WTC11 (cell line): Measurements from ENCODE around the gene MYO9A. TPM values are rescaled to one million over a fixed set of nuclear protein-coding genes. Genes with fewer than 3 reads are reported as not detected.
"Not testable (repeated sequence)": the region's sequence is repeated elsewhere in the genome, so short reads cannot be mapped to it uniquely, and the experiment has no call there.

ENCODE experiments used
- ATAC-seq: fragments of 200-7000 bp; cut with Tn5 transposase; 2 replicates; pipeline ENCODE4 v1.10.0; 2021; ENCODE audit warnings: mild to moderate bottlenecking, moderate library complexity
- CTCF ChIA-PET: fragments of 300-600 bp; sonication (Branson Sonifier 250); formaldehyde crosslinking; loops from one replicate; lab custom pipeline; 2021; ENCODE audit warnings: antibody characterized with exemption; lab: Charles Lee
- POLR2A ChIA-PET: fragments of 350-600 bp; sonication (Branson Sonifier 250); formaldehyde crosslinking; loops from one replicate; lab custom pipeline; 2021; ENCODE audit warnings: antibody characterized with exemption; lab: Charles Lee
- DNase-seq: peaks from one replicate; pipeline ENCODE4 v3.0.0; 2021; ENCODE audit warnings: low spot score
- H3K27ac Mint-ChIP-seq: 2 replicates; pipeline ENCODE4 v1.8.0; 2021; ENCODE audit warnings: mixed read lengths
- H3K27me3 Mint-ChIP-seq: 2 replicates; pipeline ENCODE4 v1.8.0; 2021; ENCODE audit warnings: low read depth, mild to moderate bottlenecking, moderate library complexity, mixed read lengths
- H3K36me3 Mint-ChIP-seq: 2 replicates; pipeline ENCODE4 v1.8.0; 2021; ENCODE audit warnings: mixed read lengths
- H3K4me1 Mint-ChIP-seq: 2 replicates; pipeline ENCODE4 v1.8.0; 2022; ENCODE audit warnings: mixed read lengths
- H3K4me3 Mint-ChIP-seq: 2 replicates; pipeline ENCODE4 v1.8.0; 2021; ENCODE audit warnings: mild to moderate bottlenecking, moderate library complexity, mixed read lengths
- H3K9me3 Mint-ChIP-seq: 2 replicates; pipeline ENCODE4 v1.8.0; 2021; ENCODE audit warnings: mixed read lengths
- AR ChIP-seq: fragments of 250-450 bp; sonication (Bioruptor Pico); IDR thresholded peaks from 2 replicates; pipeline ENCODE4 v1.9.0; 2021; ENCODE audit warnings: mild to moderate bottlenecking
- CREB1 ChIP-seq: sonication (generic); formaldehyde crosslinking; IDR thresholded peaks from 2 replicates; pipeline ENCODE4 v1.8.0; 2023; ENCODE audit warnings: mild to moderate bottlenecking, missing genetic modification reagents
- CTCF ChIP-seq: fragments of 200-600 bp; IDR thresholded peaks from 2 replicates; pipeline ENCODE4 v1.8.0; 2022; ENCODE audit warnings: antibody characterized with exemption
- E2F5 ChIP-seq: sonication (generic); formaldehyde crosslinking; IDR thresholded peaks from 2 replicates; pipeline ENCODE4 v1.8.1; 2022; ENCODE audit warnings: mild to moderate bottlenecking, moderate library complexity, missing genetic modification reagents
- ELF4 ChIP-seq: sonication (generic); formaldehyde crosslinking; IDR thresholded peaks from 2 replicates; pipeline ENCODE4 v1.8.1; 2022; ENCODE audit warnings: low read depth, mild to moderate bottlenecking, moderate library complexity, missing genetic modification reagents
- ETV6 ChIP-seq: sonication (generic); formaldehyde crosslinking; IDR thresholded peaks from 2 replicates; pipeline ENCODE4 v1.8.1; 2022; ENCODE audit warnings: mild to moderate bottlenecking, missing genetic modification reagents
- FOXK1 ChIP-seq: sonication (generic); formaldehyde crosslinking; IDR thresholded peaks from 2 replicates; pipeline ENCODE4 v1.8.0; 2022; ENCODE audit warnings: mild to moderate bottlenecking, moderate library complexity, missing genetic modification reagents
- IRF1 ChIP-seq: sonication (generic); formaldehyde crosslinking; IDR thresholded peaks from 2 replicates; pipeline ENCODE4 v1.8.0; 2023; ENCODE audit warnings: missing genetic modification reagents
- MYBL2 ChIP-seq: sonication (generic); formaldehyde crosslinking; IDR thresholded peaks from 2 replicates; pipeline ENCODE4 v1.8.1; 2023; ENCODE audit warnings: mild to moderate bottlenecking, moderate library complexity, missing genetic modification reagents
- NR1H2 ChIP-seq: sonication (generic); formaldehyde crosslinking; IDR thresholded peaks from 2 replicates; pipeline ENCODE4 v1.9.0; 2021; ENCODE audit warnings: mild to moderate bottlenecking, moderate library complexity, missing genetic modification reagents
- NR2C2 ChIP-seq: sonication (generic); formaldehyde crosslinking; IDR thresholded peaks from 2 replicates; pipeline ENCODE4 v1.8.0; 2022; ENCODE audit warnings: mild to moderate bottlenecking, missing genetic modification reagents
- RELA ChIP-seq: sonication (generic); formaldehyde crosslinking; IDR thresholded peaks from 2 replicates; pipeline ENCODE4 v1.8.1; 2022; ENCODE audit warnings: missing genetic modification reagents, mild to moderate bottlenecking, borderline replicate concordance
- TP53 ChIP-seq: sonication (generic); formaldehyde crosslinking; IDR thresholded peaks from 2 replicates; pipeline ENCODE4 v1.8.1; 2023; ENCODE audit warnings: mild to moderate bottlenecking, missing genetic modification reagents
- ZBTB43 ChIP-seq: sonication (generic); formaldehyde crosslinking; IDR thresholded peaks from 2 replicates; pipeline ENCODE4 v1.8.1; 2023; ENCODE audit warnings: mild to moderate bottlenecking, missing genetic modification reagents
- ZMAT4 ChIP-seq: fragments of 250-450 bp; sonication (Bioruptor Pico); IDR thresholded peaks from 2 replicates; pipeline ENCODE4 v1.9.0; 2021; ENCODE audit warnings: mild to moderate bottlenecking
- ZNF263 ChIP-seq: sonication (generic); formaldehyde crosslinking; IDR thresholded peaks from 2 replicates; pipeline ENCODE4 v1.8.1; 2022; ENCODE audit warnings: low read depth, mild to moderate bottlenecking, moderate library complexity, missing genetic modification reagents
- ZNF317 ChIP-seq: sonication (generic); formaldehyde crosslinking; IDR thresholded peaks from 2 replicates; pipeline ENCODE4 v1.8.1; 2023; ENCODE audit warnings: low read depth, mild to moderate bottlenecking, moderate library complexity, missing genetic modification reagents, borderline replicate concordance
- ZNF416 ChIP-seq: fragments of 250-450 bp; sonication (Bioruptor Pico); IDR thresholded peaks from 2 replicates; pipeline ENCODE4 v1.9.0; 2021; ENCODE audit warnings: mild to moderate bottlenecking, inconsistent platforms
- ZNF425 ChIP-seq: fragments of 250-450 bp; sonication (Bioruptor Pico); conservative IDR thresholded peaks from 2 replicates; pipeline ENCODE4 v1.9.0; 2021; ENCODE audit warnings: mild to moderate bottlenecking
- ZNF671 ChIP-seq: fragments of 250-450 bp; sonication (Bioruptor Pico); IDR thresholded peaks from 2 replicates; pipeline ENCODE4 v1.8.0; 2021; ENCODE audit warnings: mild to moderate bottlenecking
- total RNA-seq: library from RNA; stranded (reverse); gene quantifications from 3 replicates; pipeline ENCODE4 v1.2.3, GENCODE V29; 2021

MYO9A gene
- total RNA-seq, 1 experiment from 2014 or later = 23.5 TPM

- no peak for TF ChIP-seq ZBTB43 (CRISPR knock-in tag)
- TF ChIP-seq ZNF671 = no peak
- TF ChIP-seq RELA (CRISPR knock-in tag) = no peak
- TF ChIP-seq ETV6 (CRISPR knock-in tag) = no peak
- TF ChIP-seq ZNF317 (CRISPR knock-in tag) = no peak
- no peak for TF ChIP-seq NR1H2 (CRISPR knock-in tag)
- TF ChIP-seq IRF1 (CRISPR knock-in tag) = no peak
- no peak for TF ChIP-seq TP53 (CRISPR knock-in tag)
- TF ChIP-seq NR2C2 (CRISPR knock-in tag) = no peak
Observed at GRCh38 chr15:72060687-72061250, 57.2 kb downstream of the MYO9A start (continued).

- DNase-seq (no peak), ATAC-seq (no peak)
- Mint-ChIP-seq H3K9me3 (peaks cover 4% of the 10 kb centered on the region), H3K27ac (no peak overlapping the region), H3K27me3 (no peaks in the 10 kb centered on the region)
- no peak for TF ChIP-seq MYBL2 (CRISPR knock-in tag)
- no peak for TF ChIP-seq ZNF263 (CRISPR knock-in tag)
- TF ChIP-seq ZNF425 (CRISPR knock-in tag) = no peak
- TF ChIP-seq, all 79 proteins: peak for 0
- CTCF ChIA-PET = interaction anchor here (1.4 kb wide), 1 partner anchor 256 kb away, joined by 3 read pairs; no protein-coding TSS in a partner anchor
- POLR2A ChIA-PET = no interaction called here
- Mint-ChIP-seq H3K4me3 (no peak overlapping the region), H3K4me1 (peaks cover 29% of the 10 kb centered on the region), H3K36me3 (no peaks in the 10 kb centered on the region)
Observed at GRCh38 chr15:72058585-72058984, 59.4 kb downstream of the MYO9A start.

GRCh38 chr15:72057548-72058091 is 60.3 kb downstream of the MYO9A start:
- H3K36me3 Mint-ChIP-seq = peaks cover 2% of the 10 kb centered on the region; the same call in 1 of the 2 replicates
- H3K4me3 Mint-ChIP-seq = no peak overlapping the region
- H3K9me3 Mint-ChIP-seq = peaks cover 10% of the 10 kb centered on the region
- peaks cover 29% of the 10 kb centered on the region for H3K4me1 Mint-ChIP-seq
- ATAC-seq = peak; percentile 60
- peak overlapping the region; percentile 45 for H3K27ac Mint-ChIP-seq
- no peaks in the 10 kb centered on the region for H3K27me3 Mint-ChIP-seq
- TF ChIP-seq E2F5 (CRISPR knock-in tag) = no peak
- TF ChIP-seq AR (CRISPR knock-in tag) = no peak
- TF ChIP-seq TP53 (CRISPR knock-in tag) = no peak
- no peak for TF ChIP-seq CREB1
- no peak for TF ChIP-seq ZMAT4 (CRISPR knock-in tag)
- no peak for TF ChIP-seq CTCF
- TF ChIP-seq FOXK1 (CRISPR knock-in tag) = no peak
- no peak for TF ChIP-seq ZNF416 (CRISPR knock-in tag)
- no peak for TF ChIP-seq ELF4 (CRISPR knock-in tag)
- TF ChIP-seq RELA (CRISPR knock-in tag) = no peak
- POLR2A ChIA-PET = no interaction called here
- DNase-seq = no peak
- CTCF ChIA-PET = interaction anchor here (1.4 kb wide), 1 partner anchor 255 kb away, joined by 3 read pairs; no protein-coding TSS in a partner anchor

- H3K27ac Mint-ChIP-seq, H3K36me3 Mint-ChIP-seq, DNase-seq, H3K4me3 Mint-ChIP-seq, POLR2A ChIA-PET, CTCF ChIA-PET, ATAC-seq, H3K27me3 Mint-ChIP-seq: not testable (repeated sequence)
- H3K9me3 Mint-ChIP-seq = peaks cover 11% of the 10 kb centered on the region
- peaks cover 29% of the 10 kb centered on the region for H3K4me1 Mint-ChIP-seq
Observed at GRCh38 chr15:72056217-72056616, 61.7 kb downstream of the MYO9A start.
